GM13977 (cell line): ENCODE data around the gene ELP5.

ENCODE experiments used
- DNase-seq: peaks from one replicate; pipeline ENCODE4 v3.0.0; 2012; ENCODE audit warnings: low spot score
- in situ Hi-C: fragments of 300-500 bp; cut with MboI; formaldehyde crosslinking; loops from one replicate; pipeline ENCODE4 v1.12.0; 2022; ENCODE audit warnings: low sequenced_read_pairs, low pct_unique_long_range_greater_than_20kb, mixed read lengths, inconsistent platforms; ENCODE audit not compliant: unreplicated experiment
- TF ChIP-seq, protein P1 (sequence below): IDR thresholded peaks from 2 replicates; pipeline ENCODE4 v1.5.1; 2012; ENCODE audit warnings: mild to moderate bottlenecking, control low read depth; ENCODE audit not compliant: insufficient read depth; ENCODE audit errors: extremely low read depth, missing control alignments

Gene ELP5

DNA sequence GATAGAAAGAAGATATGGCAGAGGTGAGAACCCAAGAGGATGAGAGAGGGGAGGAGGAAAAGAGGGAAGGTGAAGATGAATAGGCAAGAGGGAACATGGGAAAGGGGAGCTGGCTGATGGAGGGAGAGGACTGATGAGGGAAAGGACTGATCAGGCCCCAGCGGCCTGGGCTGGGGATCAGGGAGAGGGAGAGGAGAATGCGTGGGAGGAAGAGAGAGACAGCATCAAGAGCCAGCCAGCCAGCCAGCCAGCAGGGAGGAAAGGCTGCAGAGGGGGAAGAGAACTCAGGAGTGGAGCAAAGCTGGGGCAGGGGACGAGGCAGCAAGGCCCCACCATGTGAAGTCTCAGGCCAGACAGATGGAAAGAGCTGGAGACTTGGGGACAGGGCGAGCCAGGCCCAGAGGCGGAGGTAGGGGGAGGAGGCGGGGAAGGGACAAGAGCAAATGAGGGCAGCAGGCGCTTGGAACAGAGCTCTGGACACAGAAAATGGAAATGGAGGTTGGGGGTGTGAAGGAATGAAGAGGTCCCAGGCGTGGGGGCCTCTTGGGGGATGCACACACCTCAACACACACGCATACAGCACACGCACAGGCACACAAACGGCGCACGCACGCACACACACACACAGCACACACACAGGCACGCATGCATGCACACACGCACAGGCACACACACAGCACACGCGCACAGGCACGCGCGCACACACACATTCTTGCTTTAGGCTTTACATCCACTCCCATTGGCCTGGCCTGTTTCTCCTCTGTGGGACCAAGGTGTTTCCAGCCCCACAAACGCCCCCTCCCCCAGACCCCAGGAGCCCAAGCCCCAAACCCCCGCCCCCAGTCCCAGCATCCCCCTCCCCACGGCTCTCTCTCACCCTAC is 44.7 kb upstream of the ELP5 start:
- in situ Hi-C loops: no loop called here
- DNase-seq: no peak
- TF ChIP-seq, protein P1, sequence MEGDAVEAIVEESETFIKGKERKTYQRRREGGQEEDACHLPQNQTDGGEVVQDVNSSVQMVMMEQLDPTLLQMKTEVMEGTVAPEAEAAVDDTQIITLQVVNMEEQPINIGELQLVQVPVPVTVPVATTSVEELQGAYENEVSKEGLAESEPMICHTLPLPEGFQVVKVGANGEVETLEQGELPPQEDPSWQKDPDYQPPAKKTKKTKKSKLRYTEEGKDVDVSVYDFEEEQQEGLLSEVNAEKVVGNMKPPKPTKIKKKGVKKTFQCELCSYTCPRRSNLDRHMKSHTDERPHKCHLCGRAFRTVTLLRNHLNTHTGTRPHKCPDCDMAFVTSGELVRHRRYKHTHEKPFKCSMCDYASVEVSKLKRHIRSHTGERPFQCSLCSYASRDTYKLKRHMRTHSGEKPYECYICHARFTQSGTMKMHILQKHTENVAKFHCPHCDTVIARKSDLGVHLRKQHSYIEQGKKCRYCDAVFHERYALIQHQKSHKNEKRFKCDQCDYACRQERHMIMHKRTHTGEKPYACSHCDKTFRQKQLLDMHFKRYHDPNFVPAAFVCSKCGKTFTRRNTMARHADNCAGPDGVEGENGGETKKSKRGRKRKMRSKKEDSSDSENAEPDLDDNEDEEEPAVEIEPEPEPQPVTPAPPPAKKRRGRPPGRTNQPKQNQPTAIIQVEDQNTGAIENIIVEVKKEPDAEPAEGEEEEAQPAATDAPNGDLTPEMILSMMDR: no peak

DNA sequence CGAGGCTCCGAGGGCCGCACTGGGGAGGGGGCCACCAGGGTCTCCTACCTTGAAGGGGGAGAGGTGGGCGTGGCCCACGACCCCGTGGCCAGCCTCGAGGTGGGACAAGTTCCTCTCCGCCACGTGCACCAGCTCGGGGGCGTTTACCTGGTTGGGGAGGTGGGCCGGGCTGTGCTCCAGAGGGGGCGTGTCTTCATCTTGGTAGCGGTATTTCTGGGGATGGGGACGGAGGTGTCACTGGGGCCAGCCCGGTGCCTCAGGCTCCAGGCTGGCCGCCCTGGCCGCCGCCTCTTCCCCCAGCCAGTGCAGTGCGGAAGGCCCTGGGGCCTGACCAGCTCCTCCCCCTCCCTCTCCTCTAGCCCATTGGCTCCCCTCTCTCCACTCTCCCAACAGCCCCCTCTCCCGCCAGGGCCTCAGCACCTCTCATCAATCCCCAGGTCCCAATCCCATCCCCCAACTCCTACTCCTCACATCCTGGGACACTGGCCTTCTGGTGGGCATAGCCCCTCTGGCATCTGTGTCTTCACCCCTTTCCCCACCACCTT is 43.9 kb upstream of the ELP5 start:
- DNase-seq: no peak
- in situ Hi-C loops: no loop called here
- TF ChIP-seq, protein P1: no peak

DNA sequence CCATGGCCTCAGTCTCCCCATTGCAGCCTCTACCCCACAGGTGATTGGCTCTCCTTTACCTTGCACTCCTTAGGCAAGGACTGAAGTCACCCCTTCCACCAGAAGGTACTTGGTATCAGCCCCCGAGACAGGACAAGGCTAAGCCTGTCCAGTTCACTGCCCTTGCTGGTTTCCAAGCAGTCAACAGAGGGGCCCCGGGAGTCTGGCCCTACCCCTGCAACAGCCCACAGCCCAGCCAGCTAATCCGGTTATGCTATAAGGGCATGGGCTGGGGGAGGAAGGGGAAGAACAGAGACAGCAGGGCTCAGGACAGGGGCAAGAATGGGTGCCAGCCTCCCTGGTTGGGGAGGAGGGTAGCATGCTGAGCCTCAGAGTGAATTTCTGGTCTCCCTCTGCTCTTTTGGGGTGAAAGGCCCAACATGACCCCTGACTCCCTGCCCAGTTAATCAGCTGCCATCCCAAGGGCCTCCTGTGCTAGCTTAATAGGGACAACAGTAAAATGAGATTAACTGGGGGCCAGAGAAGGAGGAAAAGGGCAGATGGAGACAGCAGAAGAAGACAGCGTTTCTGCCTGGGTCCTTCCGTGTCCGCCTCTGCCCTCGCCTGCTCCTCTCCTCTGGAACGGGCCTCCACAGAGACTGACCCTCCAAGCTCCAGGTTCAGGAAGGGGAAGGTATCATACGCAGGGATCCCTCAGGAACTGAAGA is 43.1 kb upstream of the ELP5 start:
- TF ChIP-seq, protein P1: no peak
- DNase-seq: no peak
- in situ Hi-C loops: no loop called here

DNA sequence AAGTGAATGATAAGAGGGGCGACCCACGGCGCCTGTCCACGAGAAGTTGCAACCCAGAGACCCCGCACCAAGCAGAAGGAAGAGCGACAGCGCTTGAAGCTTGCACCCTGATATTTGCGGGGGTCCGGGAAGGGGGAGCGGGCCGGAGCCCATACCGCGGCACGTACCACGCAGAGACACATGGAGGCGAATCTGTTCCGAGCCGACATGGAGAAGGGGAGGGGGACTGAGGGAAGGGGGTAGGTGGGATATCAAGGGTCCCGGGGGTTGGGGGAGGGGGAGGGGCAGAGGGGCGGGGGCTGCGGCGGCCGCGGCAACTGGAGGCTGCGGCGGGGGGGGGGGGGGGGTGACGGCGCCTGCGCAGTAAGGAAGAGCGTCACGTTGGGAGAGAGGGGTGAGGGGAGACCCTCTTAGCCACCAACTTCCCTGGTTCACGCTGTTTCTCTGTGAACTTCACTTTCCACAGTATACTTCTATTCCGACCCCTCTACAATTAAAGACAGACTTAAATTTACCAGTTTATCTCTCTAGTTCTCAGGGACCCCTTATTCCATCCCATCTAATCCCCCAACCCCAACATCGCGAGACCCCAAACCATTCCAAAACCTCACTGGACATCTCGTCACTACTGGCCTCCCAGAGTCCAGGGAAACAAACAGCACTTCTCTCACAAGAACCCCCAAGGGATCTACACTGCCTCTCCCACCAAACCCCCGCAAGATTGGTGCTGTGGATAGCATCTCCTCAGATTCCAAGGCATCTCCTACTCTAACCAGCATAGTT is 40.3 kb upstream of the ELP5 start:
- TF ChIP-seq, protein P1: no peak
- DNase-seq: no peak
- in situ Hi-C loops: no loop called here

DNA sequence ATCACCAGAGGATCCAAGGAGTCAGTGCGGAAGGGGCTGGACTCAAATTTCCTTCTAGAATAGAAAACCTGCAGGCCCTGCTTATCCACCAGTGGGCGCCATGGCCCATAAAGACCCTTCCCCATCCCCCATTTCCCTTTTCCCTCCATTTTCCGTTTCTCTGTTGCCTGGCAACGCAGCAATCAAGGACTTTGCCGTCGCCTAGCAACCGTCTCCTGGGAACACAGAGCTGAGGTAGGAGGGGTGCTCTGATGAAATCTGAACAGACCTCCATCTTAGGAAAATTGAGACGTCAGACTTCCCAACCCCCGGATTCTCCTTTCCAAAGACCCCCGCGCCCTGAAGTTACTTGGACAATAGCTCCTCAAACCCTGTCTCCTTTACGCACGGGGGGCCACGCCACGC is 38.1 kb upstream of the ELP5 start:
- TF ChIP-seq, protein P1: peak; percentile 44
- DNase-seq: peak; percentile 74
- in situ Hi-C loops: no loop called here
